H1 (cell line): ENCODE data around the gene RTP1. TPM values are rescaled to one million over a fixed set of nuclear protein-coding genes. Genes with fewer than 3 reads are reported as not detected.

Source experiments
- ASH2L ChIP-seq: fragments of 200-600, 300-600 bp; sonication (generic); IDR thresholded peaks from one replicate; pipeline ENCODE4 v1.7.1; 2017; ENCODE audit warnings: low read length
- CBX5 ChIP-seq: fragments of 300-800, 300-1000 bp; sonication (generic); IDR thresholded peaks from 2 replicates; pipeline ENCODE4 v1.7.1; 2016; ENCODE audit warnings: antibody characterized with exemption, low read length, low read depth
- CHD7 ChIP-seq: fragments of 300-600 bp; sonication (generic); IDR thresholded peaks from 2 replicates; pipeline ENCODE4 v1.7.1; 2012; ENCODE audit warnings: low read length, moderate library complexity, mild to moderate bottlenecking, inconsistent platforms; ENCODE audit not compliant: insufficient replicate concordance
- CTCF ChIP-seq, 3 experiments: IDR thresholded peaks; 1 replicate in 2 of 3; 2 replicates in 1 of 3; pipeline versions ENCODE4 v1.5.1 to v1.6.1; 2011; ENCODE audit warnings: low read length in 3 of 3, mild to moderate bottlenecking in 3 of 3, inconsistent platforms in 2 of 3, low read depth in 1 of 3, moderate library complexity in 1 of 3; ENCODE audit not compliant: insufficient read depth in 1 of 3; ENCODE audit errors: control extremely low read depth in 1 of 3
- KDM4A ChIP-seq: IDR thresholded peaks from one replicate; pipeline ENCODE4 v1.7.1; 2012; ENCODE audit warnings: low read depth, mild to moderate bottlenecking, moderate library complexity, low read length, inconsistent platforms; ENCODE audit not compliant: severe bottlenecking
- KDM5A ChIP-seq: fragments of 200-600 bp; IDR thresholded peaks from 2 replicates; pipeline ENCODE4 v1.7.1; 2012; ENCODE audit warnings: mild to moderate bottlenecking, low read length, inconsistent platforms, mixed read lengths
- SAP30 ChIP-seq: fragments of 300-600 bp; sonication (generic); IDR thresholded peaks from 2 replicates; pipeline ENCODE4 v1.7.1; 2012; ENCODE audit warnings: low read length, moderate library complexity, mild to moderate bottlenecking, inconsistent platforms; ENCODE audit not compliant: insufficient read depth, insufficient replicate concordance
- SP1 ChIP-seq: IDR thresholded peaks from 2 replicates; pipeline ENCODE4 v1.6.1; 2011; ENCODE audit warnings: low read depth, low read length
- ZNF274 ChIP-seq: IDR thresholded peaks from 2 replicates; pipeline ENCODE4 v1.7.0; 2012; ENCODE audit warnings: low read length, borderline replicate concordance; ENCODE audit errors: extremely low read depth
- polyA plus RNA-seq, 7 experiments: library from polyadenylated mRNA; depleted of rRNA in 3 of 7; stranded (reverse) in 5 of 7; unstranded in 2 of 7; fragments of >200 nt in 5 of 7; fragments of 200-250 nt in 2 of 7; gene quantifications; 1 replicate in 5 of 7; 2 replicates in 1 of 7; 4 replicates in 1 of 7; pipeline versions ENCODE4 v1.2.1 to v1.2.3, GENCODE V29; 2011 to 2013; ENCODE audit warnings: missing spikeins in 2 of 7, mixed read lengths in 2 of 7
- total RNA-seq: library from RNA; stranded (reverse); fragmentation: NEBNext Ultra II Directional; extraction: Animal tissue kit (Norgen Biotek cat#: 25700); gene quantifications from 2 replicates; pipeline ENCODE4 v1.2.1, GENCODE V29; 2021

RTP1 gene
- total and polyA plus RNA-seq, 2 of the 8 experiments (the other 6 are each of a cell fraction or from before 2014, with no cell fraction given): 2.9 to 3.0 TPM

GRCh38 chr3:187209491-187209890 is 12.2 kb downstream of the RTP1 start (continued):
- TF ChIP-seq CHD7: no peak
- no peak for TF ChIP-seq CTCF (IDR thresholded peaks at IDR 0.05; ENCODE audit: control extremely low read depth in 1 of 3, insufficient read depth in 1 of 3, low read depth in 1 of 3, low read length in 3 of 3)
- TF ChIP-seq ASH2L: no peak
- no peak for TF ChIP-seq KDM4A
- TF ChIP-seq SAP30: no peak
- no peak for TF ChIP-seq KDM5A
- TF ChIP-seq CBX5: no peak
- TF ChIP-seq SP1: no peak
- no peak for TF ChIP-seq ZNF274
